ENCODE data around the gene TPP2. TPM values are rescaled to one million over a fixed set of nuclear protein-coding genes. Genes with fewer than 3 reads are reported as not detected.
A peak's percentile ranks its signal among the peaks of the same experiment; 100 is the strongest.

TPP2 gene
- total RNA-seq, 2 experiments from 2014 or later = 75.2 to 77.0 TPM

- Mint-ChIP-seq H3K27me3 (no peaks in the 10 kb centered on the region), H3K9me3 (ENCODE audit: low read depth) (no peaks in the 10 kb centered on the region), H3K27ac (peak overlapping the region; percentile 100), H3K4me3 (peak overlapping the region; percentile 91), H3K4me1 (peaks cover 59% of the 10 kb centered on the region), H3K36me3 (ENCODE audit: low read depth) (peaks cover 25% of the 10 kb centered on the region)
- intact Hi-C loops (cut with DNase I, micrococcal nuclease) = loop anchor here in 1 of 2 experiments (10.0 kb wide), 2 partner anchors 972 to 1922 kb away; partner anchors contain the start of gene TMTC4
- CTCF ChIA-PET = interaction anchor here (0.6 to 4.8 kb wide), 3 partner anchors 8 to 504 kb away, joined by 3 to 15 read pairs (median 4); no protein-coding TSS in a partner anchor
- peak; percentile 43 for DNase-seq
- POLR2A ChIA-PET = interaction anchor here (0.7 to 2.6 kb wide), 7 partner anchors 8 to 248 kb away, joined by 3 to 17 read pairs (median 6); partner anchors contain the start of genes ERCC5 and TEX30
- no peak for ATAC-seq
Measured at GRCh38 chr13:102597029-102597961, 509 bp downstream of the TPP2 start.

DNA sequence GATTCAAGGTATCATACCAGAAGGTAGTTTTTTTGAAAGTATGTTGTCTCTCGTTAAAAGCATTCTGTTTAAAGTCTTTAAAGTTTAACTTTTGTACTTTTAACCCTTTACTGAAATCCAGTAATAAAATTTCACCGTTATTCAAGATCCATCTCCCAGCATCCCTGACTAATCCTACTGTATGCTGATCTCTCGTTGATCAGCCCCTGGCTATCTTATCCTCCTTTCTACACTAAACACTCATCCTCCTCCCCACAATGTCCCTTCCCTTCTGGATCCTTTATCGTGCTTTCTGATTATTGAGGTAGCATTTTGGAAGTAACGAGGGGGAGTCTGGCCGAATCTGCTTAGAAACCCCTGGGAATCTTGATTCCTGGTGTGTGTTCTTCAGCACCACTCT lies 1.3 kb downstream of the TPP2 start:
- DNase-seq (no peak), ATAC-seq (no peak)
- Mint-ChIP-seq H3K4me1 (peaks cover 60% of the 10 kb centered on the region), H3K36me3 (ENCODE audit: low read depth) (peaks cover 31% of the 10 kb centered on the region), H3K27ac (peak overlapping the region; percentile 95), H3K9me3 (ENCODE audit: low read depth) (no peaks in the 10 kb centered on the region), H3K27me3 (no peaks in the 10 kb centered on the region), H3K4me3 (peak overlapping the region; percentile 91)
- intact Hi-C loops (cut with DNase I, micrococcal nuclease) = loop anchor here in 1 of 2 experiments (10.0 kb wide), 2 partner anchors 973 to 1923 kb away; partner anchors contain the start of gene TMTC4
- ChIA-PET CTCF (interaction anchor here (0.6 to 4.8 kb wide), 3 partner anchors 7 to 503 kb away, joined by 3 to 15 read pairs (median 4); no protein-coding TSS in a partner anchor), POLR2A (no interaction called here)

- Mint-ChIP-seq H3K9me3 (ENCODE audit: low read depth) (no peaks in the 10 kb centered on the region), H3K4me3 (peak overlapping the region; percentile 91), H3K36me3 (ENCODE audit: low read depth) (peaks cover 45% of the 10 kb centered on the region), H3K27ac (peak overlapping the region; percentile 64), H3K27me3 (no peaks in the 10 kb centered on the region), H3K4me1 (peaks cover 68% of the 10 kb centered on the region)
- peak; percentile 17 for DNase-seq
- no peak for ATAC-seq
- POLR2A ChIA-PET = no interaction called here
- intact Hi-C loops (cut with DNase I, micrococcal nuclease) = loop anchor here in 1 of 2 experiments (1.0 to 10.0 kb wide), 3 partner anchors 8 to 1925 kb away; partner anchors contain the start of gene TMTC4
- CTCF ChIA-PET = no interaction called here
Measured at GRCh38 chr13:102599426-102600012, 2.7 kb downstream of the TPP2 start.

- ChIA-PET CTCF (interaction anchor here (0.9 to 2.0 kb wide), 3 partner anchors 11 to 27 kb away, joined by 3 to 15 read pairs (median 5); partner anchors contain the start of gene TPP2), POLR2A (interaction anchor here (0.6 to 2.2 kb wide), 2 partner anchors 10 to 16 kb away, joined by 3 to 7 read pairs; partner anchors contain the start of gene TPP2)
- Mint-ChIP-seq H3K4me3 (no peak overlapping the region), H3K9me3 (ENCODE audit: low read depth) (no peaks in the 10 kb centered on the region), H3K27ac (no peak overlapping the region), H3K36me3 (ENCODE audit: low read depth) (peaks cover 69% of the 10 kb centered on the region), H3K4me1 (peaks cover 58% of the 10 kb centered on the region), H3K27me3 (no peaks in the 10 kb centered on the region)
- no peak for ATAC-seq
- intact Hi-C loops (cut with DNase I, micrococcal nuclease) = loop anchor here in 1 of 2 experiments (1.0 kb wide), 1 partner anchor 7 kb away; no protein-coding TSS in a partner anchor
- DNase-seq = no peak
Measured at GRCh38 chr13:102606537-102607309, 9.9 kb downstream of the TPP2 start.

- Mint-ChIP-seq H3K27ac (peak overlapping the region; percentile 95), H3K4me1 (peaks cover 49% of the 10 kb centered on the region)
Measured at GRCh38 chr13:102608974-102609373, 12.2 kb downstream of the TPP2 start.

GRCh38 chr13:102609696-102610095 lies 12.9 kb downstream of the TPP2 start:
- intact Hi-C loops (cut with DNase I, micrococcal nuclease) = loop anchor here in 1 of 2 experiments (2.0 kb wide), 1 partner anchor 17 kb away; no protein-coding TSS in a partner anchor
- Mint-ChIP-seq H3K4me1 (peaks cover 43% of the 10 kb centered on the region), H3K27ac (peak overlapping the region; percentile 81), H3K4me3 (no peak overlapping the region), H3K27me3 (no peaks in the 10 kb centered on the region), H3K9me3 (ENCODE audit: low read depth) (no peaks in the 10 kb centered on the region), H3K36me3 (ENCODE audit: low read depth) (peaks cover 53% of the 10 kb centered on the region)
- CTCF ChIA-PET = no interaction called here
- POLR2A ChIA-PET = interaction anchor here (1.0 kb wide), 1 partner anchor 13 kb away, joined by 3 read pairs; the partner anchor contains the start of gene TPP2
- ATAC-seq (peak; percentile 69), DNase-seq (peak; percentile 47)

More at GRCh38 chr13:102608974-102609373, 12.2 kb downstream of the TPP2 start:
- ATAC-seq (peak; percentile 69), DNase-seq (no peak)
- Mint-ChIP-seq H3K27me3 (no peaks in the 10 kb centered on the region), H3K9me3 (ENCODE audit: low read depth) (no peaks in the 10 kb centered on the region), H3K4me3 (no peak overlapping the region), H3K36me3 (ENCODE audit: low read depth) (peaks cover 57% of the 10 kb centered on the region)
- intact Hi-C loops (cut with DNase I, micrococcal nuclease) = loop anchor here in 1 of 2 experiments (2.0 kb wide), 1 partner anchor 16 kb away; no protein-coding TSS in a partner anchor
- ChIA-PET CTCF (no interaction called here), POLR2A (interaction anchor here (0.7 kb wide), 1 partner anchor 13 kb away, joined by 4 read pairs; no protein-coding TSS in a partner anchor)

GRCh38 chr13:102610296-102610895 lies 13.6 kb downstream of the TPP2 start:
- Mint-ChIP-seq H3K4me3 (no peak overlapping the region), H3K4me1 (peaks cover 37% of the 10 kb centered on the region)
- POLR2A ChIA-PET = interaction anchor here (0.7 to 1.0 kb wide), 2 partner anchors 13 to 24 kb away, joined by 3 read pairs; partner anchors contain the start of gene TPP2

GRCh38 chr13:102617697-102618350 lies 21.0 kb downstream of the TPP2 start:
- ChIA-PET POLR2A (no interaction called here), CTCF (interaction anchor here (1.0 kb wide), 1 partner anchor 230 kb away, joined by 4 read pairs; no protein-coding TSS in a partner anchor)
- DNase-seq (no peak), ATAC-seq (no peak)
- Mint-ChIP-seq H3K9me3 (ENCODE audit: low read depth) (no peaks in the 10 kb centered on the region), H3K4me3 (no peak overlapping the region), H3K4me1 (peaks cover 8% of the 10 kb centered on the region), H3K27ac (no peak overlapping the region), H3K27me3 (no peaks in the 10 kb centered on the region), H3K36me3 (ENCODE audit: low read depth) (peaks cover 40% of the 10 kb centered on the region)
- intact Hi-C loops (cut with DNase I, micrococcal nuclease) = no loop called here

More at GRCh38 chr13:102610296-102610895, 13.6 kb downstream of the TPP2 start:
- H3K27ac Mint-ChIP-seq = no peak overlapping the region
- ATAC-seq = no peak
- H3K36me3 Mint-ChIP-seq (ENCODE audit: low read depth) = peaks cover 46% of the 10 kb centered on the region
- DNase-seq = no peak
- H3K9me3 Mint-ChIP-seq (ENCODE audit: low read depth) = no peaks in the 10 kb centered on the region
- intact Hi-C loops (cut with DNase I, micrococcal nuclease) = no loop called here
- no peaks in the 10 kb centered on the region for H3K27me3 Mint-ChIP-seq
- CTCF ChIA-PET = interaction anchor here (1.3 kb wide), 1 partner anchor 12 kb away, joined by 3 read pairs; no protein-coding TSS in a partner anchor

DNA sequence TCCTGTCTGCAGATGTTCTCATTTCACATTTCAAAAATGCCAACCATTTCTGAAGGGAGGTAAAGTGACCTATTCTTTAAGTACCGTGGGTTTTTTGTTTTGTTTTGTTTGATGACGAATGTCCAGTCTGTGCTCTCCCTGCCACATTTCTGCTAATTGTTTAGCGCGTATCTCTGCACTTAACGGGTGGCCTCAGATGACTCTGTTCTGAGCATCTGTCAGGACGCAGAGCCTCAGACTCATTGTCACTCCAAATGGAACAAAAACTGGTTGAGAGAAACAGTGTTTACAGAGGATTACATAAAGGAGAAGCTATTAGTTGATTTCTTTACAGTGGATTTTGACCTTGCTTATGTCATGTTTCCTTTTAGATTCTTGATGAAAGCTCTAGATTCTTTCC lies 23.7 kb downstream of the TPP2 start:
- peaks cover 47% of the 10 kb centered on the region for H3K36me3 Mint-ChIP-seq (ENCODE audit: low read depth)
- POLR2A ChIA-PET = interaction anchor here (0.6 kb wide), 1 partner anchor 26 kb away, joined by 8 read pairs; no protein-coding TSS in a partner anchor

More for the DNA sequence above, 23.7 kb downstream of the TPP2 start:
- no peak for ATAC-seq
- Mint-ChIP-seq H3K27me3 (no peaks in the 10 kb centered on the region), H3K4me3 (no peak overlapping the region), H3K4me1 (no peaks in the 10 kb centered on the region), H3K27ac (no peak overlapping the region), H3K9me3 (ENCODE audit: low read depth) (no peaks in the 10 kb centered on the region)
- intact Hi-C loops (cut with DNase I, micrococcal nuclease) = no loop called here
- no peak for DNase-seq
- CTCF ChIA-PET = no interaction called here
